Choroid plexus epithelial cell (primary cell): ENCODE data around the gene CCSER1.

Experiments used
- DNase-seq: peaks from one replicate; pipeline ENCODE4 v3.0.0-alpha.2; 2010; ENCODE audit warnings: low read depth
- H3K4me3 ChIP-seq: 2 replicates; pipeline ENCODE4 v1.5.1; 2011; ENCODE audit warnings: low read depth, mild to moderate bottlenecking, control low read depth, low read length, moderate library complexity
- TF ChIP-seq, protein P1 (sequence below): conservative IDR thresholded peaks from 2 replicates; pipeline ENCODE4 v1.5.1; 2011; ENCODE audit warnings: low read depth, mild to moderate bottlenecking, control low read depth, inconsistent platforms, low read length, moderate library complexity

Gene CCSER1

GRCh38 chr4:90246816-90247215, 119.6 kb downstream of the CCSER1 start:
- TF ChIP-seq, protein P1, sequence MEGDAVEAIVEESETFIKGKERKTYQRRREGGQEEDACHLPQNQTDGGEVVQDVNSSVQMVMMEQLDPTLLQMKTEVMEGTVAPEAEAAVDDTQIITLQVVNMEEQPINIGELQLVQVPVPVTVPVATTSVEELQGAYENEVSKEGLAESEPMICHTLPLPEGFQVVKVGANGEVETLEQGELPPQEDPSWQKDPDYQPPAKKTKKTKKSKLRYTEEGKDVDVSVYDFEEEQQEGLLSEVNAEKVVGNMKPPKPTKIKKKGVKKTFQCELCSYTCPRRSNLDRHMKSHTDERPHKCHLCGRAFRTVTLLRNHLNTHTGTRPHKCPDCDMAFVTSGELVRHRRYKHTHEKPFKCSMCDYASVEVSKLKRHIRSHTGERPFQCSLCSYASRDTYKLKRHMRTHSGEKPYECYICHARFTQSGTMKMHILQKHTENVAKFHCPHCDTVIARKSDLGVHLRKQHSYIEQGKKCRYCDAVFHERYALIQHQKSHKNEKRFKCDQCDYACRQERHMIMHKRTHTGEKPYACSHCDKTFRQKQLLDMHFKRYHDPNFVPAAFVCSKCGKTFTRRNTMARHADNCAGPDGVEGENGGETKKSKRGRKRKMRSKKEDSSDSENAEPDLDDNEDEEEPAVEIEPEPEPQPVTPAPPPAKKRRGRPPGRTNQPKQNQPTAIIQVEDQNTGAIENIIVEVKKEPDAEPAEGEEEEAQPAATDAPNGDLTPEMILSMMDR: no peak
- DNase-seq: no peak
- H3K4me3 ChIP-seq: no peak overlapping the region

DNA sequence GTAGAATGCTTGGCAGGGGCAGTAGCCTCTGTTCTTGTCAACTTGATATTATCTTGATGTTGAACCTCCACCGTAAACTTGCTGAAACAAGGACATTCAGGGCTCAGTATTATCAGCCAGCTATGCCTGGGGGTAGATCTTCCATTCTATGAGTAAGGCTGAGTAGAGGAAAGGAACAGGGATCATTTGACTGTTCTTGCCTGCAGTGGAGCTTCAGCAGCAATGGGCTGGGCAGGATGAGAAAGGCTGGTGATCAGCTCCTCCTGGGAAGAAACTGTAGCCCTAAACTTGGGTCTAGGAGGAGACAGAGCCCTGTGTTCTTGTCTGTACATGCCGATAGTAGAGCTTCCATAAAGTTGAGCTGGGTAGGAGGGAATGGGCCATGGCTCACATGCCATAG, 127.2 kb downstream of the CCSER1 start:
- no peak for DNase-seq
- H3K4me3 ChIP-seq: no peak overlapping the region
- TF ChIP-seq, protein P1: no peak

GRCh38 chr4:90274175-90274574, 147.0 kb downstream of the CCSER1 start:
- no peak overlapping the region for H3K4me3 ChIP-seq
- TF ChIP-seq, protein P1: no peak
- DNase-seq: no peak

DNA sequence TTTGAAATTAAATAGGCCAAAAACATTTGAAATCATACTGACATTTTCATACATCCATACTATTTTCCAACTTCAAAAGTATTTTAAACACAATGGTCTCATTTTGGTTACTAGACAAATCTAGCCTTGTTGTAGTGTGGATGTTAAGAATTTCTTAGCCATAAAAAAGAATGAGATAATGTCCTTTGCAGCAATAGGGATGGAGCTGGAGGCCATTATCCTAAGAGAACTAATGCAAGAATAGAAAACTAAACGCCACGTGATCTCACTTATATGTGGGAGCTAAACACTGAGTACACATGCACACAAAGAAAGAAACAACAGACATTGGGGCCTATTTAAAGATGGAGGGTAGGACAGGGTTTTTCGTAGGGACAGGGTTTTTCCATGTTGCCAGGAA, 153.8 kb downstream of the CCSER1 start:
- no peak for DNase-seq
- TF ChIP-seq, protein P1: no peak

GRCh38 chr4:90281541-90282355, 154.6 kb downstream of the CCSER1 start:
- TF ChIP-seq, protein P1: no peak
- DNase-seq: no peak
- H3K4me3 ChIP-seq: no peak overlapping the region

More for the DNA sequence above, 153.8 kb downstream of the CCSER1 start:
- no peak overlapping the region for H3K4me3 ChIP-seq

DNA sequence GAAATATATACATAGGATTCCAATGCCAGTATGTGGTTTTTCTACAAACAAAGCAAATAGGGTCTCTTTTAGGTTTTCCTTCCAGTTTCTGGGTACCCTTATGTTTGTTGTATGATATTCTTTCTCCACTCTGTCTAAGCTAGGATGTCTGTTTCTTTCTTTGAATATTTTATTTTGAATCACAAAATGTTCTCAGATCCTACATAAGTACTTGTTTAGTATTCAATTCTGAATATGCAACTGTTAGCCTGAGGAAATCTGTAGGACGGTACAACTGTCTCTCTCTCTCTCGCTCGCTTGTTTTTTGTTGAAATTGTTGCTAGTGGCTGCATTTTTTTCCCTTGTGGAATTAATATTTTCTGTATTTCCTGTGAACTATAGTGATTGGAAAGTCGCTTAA, 163.2 kb downstream of the CCSER1 start:
- no peak overlapping the region for H3K4me3 ChIP-seq
- TF ChIP-seq, protein P1: no peak
- DNase-seq: no peak

- TF ChIP-seq, protein P1: no peak
- no peak overlapping the region for H3K4me3 ChIP-seq
- no peak for DNase-seq
Measured at GRCh38 chr4:90292438-90292837, 165.2 kb downstream of the CCSER1 start.
